HUES6 (cell line): ENCODE measurements around the gene HSD11B2.

Experiments used
- H3K27ac ChIP-seq: 2 replicates; pipeline ENCODE4 v1.7.0; 2013; ENCODE audit warnings: low read depth, mild to moderate bottlenecking, low read length, inconsistent platforms
- H3K27me3 ChIP-seq: 2 replicates; pipeline ENCODE4 v1.6.1; 2013; ENCODE audit warnings: low read length; ENCODE audit not compliant: control insufficient read depth, insufficient read depth
- H3K36me3 ChIP-seq: 2 replicates; pipeline ENCODE4 v1.6.1; 2013; ENCODE audit warnings: low read length; ENCODE audit not compliant: control insufficient read depth, insufficient read depth
- H3K4me1 ChIP-seq: 2 replicates; pipeline ENCODE4 v1.6.1; 2013; ENCODE audit warnings: low read length; ENCODE audit not compliant: control insufficient read depth, insufficient read depth
- H3K4me3 ChIP-seq: 2 replicates; pipeline ENCODE4 v1.5.1; 2013; ENCODE audit warnings: low read depth, low read length
- H3K9ac ChIP-seq: one replicate; pipeline ENCODE4 v1.6.1; 2013; ENCODE audit warnings: mild to moderate bottlenecking, low read length
- H3K9me3 ChIP-seq: 2 replicates; pipeline ENCODE4 v1.6.1; 2013; ENCODE audit warnings: low read depth, low read length; ENCODE audit not compliant: control insufficient read depth, insufficient read depth

The HSD11B2 gene

GRCh38 chr16:67441271-67441753 is 10.4 kb downstream of the HSD11B2 start:
- H3K36me3 ChIP-seq = peaks cover 30% of the 10 kb centered on the region
- H3K9ac ChIP-seq = no peak overlapping the region

DNA sequence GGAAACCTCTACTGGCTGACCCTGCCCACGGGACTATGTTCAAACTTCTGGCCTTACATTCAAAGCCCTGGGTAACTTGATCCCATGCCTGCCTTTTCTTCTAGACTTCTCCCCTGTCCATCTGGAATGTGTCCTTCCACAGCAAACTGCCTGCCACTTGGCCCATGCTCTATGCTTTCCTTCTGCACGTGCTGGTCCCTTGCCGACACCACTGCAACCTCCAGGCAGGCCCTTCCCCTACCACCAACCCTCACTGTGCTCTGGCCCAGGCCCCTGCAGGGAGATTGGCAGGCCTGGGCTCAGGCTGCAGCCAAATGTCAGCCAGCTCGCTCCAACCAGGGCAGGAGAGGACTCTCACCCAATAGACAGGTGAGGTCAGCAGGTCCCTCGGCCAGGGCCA is 11.0 kb downstream of the HSD11B2 start:
- Histone ChIP-seq H3K9me3 (no peaks in the 10 kb centered on the region), H3K4me1 (peaks cover 8% of the 10 kb centered on the region; the same call in 1 of the 2 replicates), H3K36me3 (peaks cover 24% of the 10 kb centered on the region), H3K4me3 (no peak overlapping the region), H3K27me3 (no peaks in the 10 kb centered on the region), H3K9ac (no peak overlapping the region), H3K27ac (no peak overlapping the region)

More at GRCh38 chr16:67441271-67441753, 10.4 kb downstream of the HSD11B2 start:
- Histone ChIP-seq H3K9me3 (no peaks in the 10 kb centered on the region), H3K27ac (no peak overlapping the region), H3K4me3 (no peak overlapping the region), H3K4me1 (peaks cover 8% of the 10 kb centered on the region; the same call in 1 of the 2 replicates), H3K27me3 (no peaks in the 10 kb centered on the region)

DNA sequence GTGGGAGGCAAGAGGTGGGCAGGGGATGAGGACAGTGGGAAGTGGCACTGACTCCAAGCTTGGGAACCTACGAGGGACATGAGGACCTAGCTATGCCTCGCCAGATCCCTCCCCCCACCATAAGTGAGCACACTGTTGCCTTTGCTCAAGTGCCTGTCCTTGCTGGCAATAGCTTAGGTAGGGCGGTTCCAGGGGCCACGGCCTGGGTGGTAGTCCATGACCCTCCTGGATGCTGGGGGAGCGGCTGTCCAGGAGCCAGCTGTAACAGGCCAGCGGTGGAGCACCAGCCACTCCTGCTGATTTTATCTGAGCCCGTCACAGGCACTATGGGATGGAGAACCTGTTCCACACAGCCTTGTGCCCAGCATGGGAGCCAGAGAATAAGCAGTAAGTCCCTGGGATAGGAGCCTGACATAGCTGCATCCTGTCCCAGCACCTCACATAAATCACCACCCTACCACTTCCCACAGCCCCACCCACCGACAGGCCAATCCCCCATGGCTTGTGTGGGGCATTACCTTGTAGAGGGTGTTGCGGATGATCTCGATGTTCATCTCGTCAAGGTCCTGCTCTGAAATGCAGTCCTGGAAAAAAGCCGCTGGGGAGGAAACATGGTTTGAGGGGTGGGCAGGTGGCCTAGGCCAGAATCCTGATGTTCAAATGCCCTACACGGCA is 11.8 kb downstream of the HSD11B2 start:
- Histone ChIP-seq H3K27ac (no peak overlapping the region), H3K4me1 (peaks cover 8% of the 10 kb centered on the region; the same call in 1 of the 2 replicates), H3K4me3 (no peak overlapping the region), H3K27me3 (no peaks in the 10 kb centered on the region), H3K36me3 (peaks cover 16% of the 10 kb centered on the region), H3K9me3 (no peaks in the 10 kb centered on the region), H3K9ac (no peak overlapping the region)

DNA sequence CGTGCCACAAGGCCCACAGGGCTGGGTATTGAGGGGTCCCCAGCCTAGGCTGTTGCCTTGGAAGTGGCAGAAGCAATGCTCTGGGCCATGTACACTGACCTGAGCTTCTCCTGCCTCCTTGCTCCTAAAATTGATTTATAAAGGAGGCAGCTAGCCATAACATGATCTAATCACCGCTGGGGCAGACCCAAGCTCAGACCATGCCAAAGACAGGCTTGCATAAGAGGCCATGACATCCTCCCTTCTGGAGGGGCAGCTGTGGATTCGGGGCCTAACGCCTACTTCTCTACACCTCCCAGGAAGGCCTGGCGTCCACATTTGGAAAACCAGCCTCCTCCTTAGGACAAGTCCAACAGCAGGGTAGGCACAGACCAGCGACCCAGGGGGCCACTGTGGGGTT is 12.3 kb downstream of the HSD11B2 start:
- Histone ChIP-seq H3K4me1 (peaks cover 8% of the 10 kb centered on the region; the same call in 1 of the 2 replicates), H3K9ac (no peak overlapping the region), H3K27me3 (no peaks in the 10 kb centered on the region), H3K9me3 (no peaks in the 10 kb centered on the region), H3K36me3 (peaks cover 11% of the 10 kb centered on the region), H3K4me3 (no peak overlapping the region), H3K27ac (no peak overlapping the region)

- Histone ChIP-seq H3K9ac (no peak overlapping the region), H3K27ac (no peak overlapping the region), H3K27me3 (no peaks in the 10 kb centered on the region), H3K9me3 (no peaks in the 10 kb centered on the region), H3K36me3 (no peaks in the 10 kb centered on the region), H3K4me1 (peaks cover 8% of the 10 kb centered on the region; the same call in 1 of the 2 replicates), H3K4me3 (no peak overlapping the region)
Measured at GRCh38 chr16:67444259-67445125, 13.6 kb downstream of the HSD11B2 start.

- Histone ChIP-seq H3K4me1 (peaks cover 8% of the 10 kb centered on the region; the same call in 1 of the 2 replicates), H3K9ac (no peak overlapping the region), H3K27me3 (no peaks in the 10 kb centered on the region), H3K36me3 (no peaks in the 10 kb centered on the region), H3K4me3 (no peak overlapping the region), H3K9me3 (no peaks in the 10 kb centered on the region), H3K27ac (no peak overlapping the region)
Measured at GRCh38 chr16:67445126-67445426, 14.2 kb downstream of the HSD11B2 start.

- Histone ChIP-seq H3K4me3 (no peak overlapping the region), H3K9me3 (no peaks in the 10 kb centered on the region), H3K27me3 (no peaks in the 10 kb centered on the region), H3K27ac (no peak overlapping the region), H3K9ac (no peak overlapping the region), H3K36me3 (no peaks in the 10 kb centered on the region), H3K4me1 (peaks cover 8% of the 10 kb centered on the region; the same call in 1 of the 2 replicates)
Measured at GRCh38 chr16:67445441-67445912, 14.6 kb downstream of the HSD11B2 start.

- H3K9me3 ChIP-seq = no peaks in the 10 kb centered on the region
- H3K27me3 ChIP-seq = no peaks in the 10 kb centered on the region
- no peak overlapping the region for H3K9ac ChIP-seq
- H3K27ac ChIP-seq = no peak overlapping the region
- H3K4me3 ChIP-seq = no peak overlapping the region
- peaks cover 8% of the 10 kb centered on the region; the same call in 1 of the 2 replicates for H3K4me1 ChIP-seq
- H3K36me3 ChIP-seq = no peaks in the 10 kb centered on the region
Measured at GRCh38 chr16:67445913-67446907, 15.3 kb downstream of the HSD11B2 start.

DNA sequence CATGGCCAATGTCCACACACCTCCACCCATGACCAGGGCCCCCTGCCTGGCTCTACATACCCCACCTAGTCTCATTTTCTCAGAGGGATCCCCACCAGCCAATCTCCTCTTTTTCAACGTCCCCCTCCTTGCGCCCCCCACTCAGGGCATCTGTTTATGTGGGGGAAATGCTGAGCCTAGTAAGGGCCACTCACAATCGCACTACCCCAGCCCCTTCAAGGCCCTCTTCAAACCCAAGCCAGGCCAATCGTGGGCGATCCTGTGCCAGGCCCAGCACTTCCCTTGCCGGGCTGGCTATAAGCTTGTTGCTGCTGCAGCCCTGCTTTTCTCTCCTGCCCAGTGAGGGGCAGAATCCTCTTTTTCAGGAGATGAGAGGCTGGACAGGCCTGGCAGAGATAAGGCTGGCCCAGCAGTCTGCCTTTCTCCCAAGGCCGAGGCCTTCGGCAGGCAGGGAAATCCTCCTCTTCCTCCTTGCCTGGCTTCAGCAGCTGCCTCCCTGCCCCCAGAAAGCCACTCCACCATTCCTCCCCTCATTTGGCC is 16.1 kb downstream of the HSD11B2 start:
- peaks cover 6% of the 10 kb centered on the region; the same call in 1 of the 2 replicates for H3K36me3 ChIP-seq
- no peak overlapping the region for H3K27ac ChIP-seq
- H3K9ac ChIP-seq = no peak overlapping the region
- H3K4me1 ChIP-seq = peaks cover 8% of the 10 kb centered on the region; the same call in 1 of the 2 replicates
- no peak overlapping the region for H3K4me3 ChIP-seq
- H3K9me3 ChIP-seq = no peaks in the 10 kb centered on the region
- no peaks in the 10 kb centered on the region for H3K27me3 ChIP-seq

GRCh38 chr16:67447508-67448076 is 16.7 kb downstream of the HSD11B2 start:
- H3K36me3 ChIP-seq = peaks cover 10% of the 10 kb centered on the region; the same call in 1 of the 2 replicates
- H3K9ac ChIP-seq = no peak overlapping the region
- H3K9me3 ChIP-seq = no peaks in the 10 kb centered on the region
- no peak overlapping the region for H3K27ac ChIP-seq
- H3K4me3 ChIP-seq = no peak overlapping the region
- no peaks in the 10 kb centered on the region for H3K27me3 ChIP-seq
- H3K4me1 ChIP-seq = peaks cover 8% of the 10 kb centered on the region; the same call in 1 of the 2 replicates
